AG04450 (cell line): Measurements from ENCODE around the gene PSMD3. TPM values are rescaled to one million over a fixed set of nuclear protein-coding genes. Genes with fewer than 3 reads are reported as not detected.

ENCODE experiments used
- CTCF ChIA-PET: fragments of 300-600, 350-600 bp; formaldehyde crosslinking; extraction: SDS; loops from one replicate; lab custom pipeline; 2022; ENCODE audit warnings: antibody characterized with exemption, inconsistent platforms; lab: Charles Lee
- POLR2A ChIA-PET: fragments of 350-600 bp; formaldehyde crosslinking; extraction: SDS; loops from one replicate; lab custom pipeline; 2021; ENCODE audit warnings: antibody characterized with exemption, inconsistent platforms; lab: Yijun Ruan, JAX
- DNase-seq: peaks from one replicate; pipeline ENCODE4 v3.0.0-alpha.2; 2011; ENCODE audit warnings: low read depth, low spot score
- H3K27ac ChIP-seq: one replicate; pipeline ENCODE4 v1.5.1; 2012; ENCODE audit warnings: low read depth, low read length, control low read depth
- H3K27me3 ChIP-seq: one replicate; pipeline ENCODE4 v1.6.0; 2012; ENCODE audit warnings: low read length; ENCODE audit not compliant: control insufficient read depth, insufficient read depth
- H3K4me3 ChIP-seq: 2 replicates; pipeline ENCODE4 v1.5.1; 2011; ENCODE audit warnings: mild to moderate bottlenecking, low read depth, low read length, control low read depth
- H3K9me3 ChIP-seq: 2 replicates; pipeline ENCODE4 v1.5.1; 2012; ENCODE audit warnings: low read length; ENCODE audit not compliant: control insufficient read depth, insufficient read depth
- CTCF ChIP-seq: IDR thresholded peaks from 2 replicates; pipeline ENCODE4 v1.5.1; 2011; ENCODE audit warnings: low read depth, low read length, control low read depth, inconsistent platforms
- polyA plus RNA-seq: library from polyadenylated mRNA; depleted of rRNA; stranded (reverse); fragments of >200 nt; gene quantifications from 2 replicates; pipeline ENCODE4 v1.2.3, GENCODE V29; 2011

Gene PSMD3
- polyA plus RNA-seq, 1 experiment: 62.6 TPM

GRCh38 chr17:39965017-39965699 is 15.4 kb upstream of the PSMD3 start:
- Histone ChIP-seq H3K4me3 (no peak overlapping the region), H3K27ac (no peak overlapping the region), H3K9me3 (no peaks in the 10 kb centered on the region; the same call in 1 of the 2 replicates), H3K27me3 (peaks cover 11% of the 10 kb centered on the region)
- TF ChIP-seq CTCF: no peak
- ChIA-PET POLR2A (no interaction called here), CTCF (interaction anchor here (0.7 to 2.5 kb wide), 3 partner anchors 15 to 484 kb away, joined by 3 to 12 read pairs (median 3); partner anchors contain the start of gene PSMD3)
- no peak for DNase-seq

- H3K9me3 ChIP-seq: no peaks in the 10 kb centered on the region; the same call in 1 of the 2 replicates
- ChIA-PET POLR2A (no interaction called here), CTCF (interaction anchor here (2.5 kb wide), 1 partner anchor 13 kb away, joined by 12 read pairs; the partner anchor contains the start of gene PSMD3)
- H3K27ac ChIP-seq: no peak overlapping the region
- no peak overlapping the region for H3K4me3 ChIP-seq
- H3K27me3 ChIP-seq: peaks cover 17% of the 10 kb centered on the region
- TF ChIP-seq CTCF: no peak
- DNase-seq: no peak
These were observed 13.8 kb upstream of the PSMD3 start for GRCh38 chr17:39966771-39967170.

GRCh38 chr17:39968761-39969160 is 11.8 kb upstream of the PSMD3 start:
- no peak overlapping the region for H3K4me3 ChIP-seq
- H3K27ac ChIP-seq: no peak overlapping the region
- ChIA-PET CTCF (interaction anchor here (0.8 to 1.8 kb wide), 3 partner anchors 11 to 12 kb away, joined by 3 to 4 read pairs (median 3); partner anchors contain the start of gene PSMD3), POLR2A (interaction anchor here (1.3 kb wide), 1 partner anchor 11 kb away, joined by 5 read pairs; no protein-coding TSS in a partner anchor)
- DNase-seq: no peak
- no peaks in the 10 kb centered on the region; the same call in 1 of the 2 replicates for H3K9me3 ChIP-seq
- H3K27me3 ChIP-seq: peaks cover 17% of the 10 kb centered on the region
- no peak for TF ChIP-seq CTCF

- no peak for TF ChIP-seq CTCF
- Histone ChIP-seq H3K4me3 (no peak overlapping the region), H3K27me3 (peaks cover 17% of the 10 kb centered on the region), H3K9me3 (no peaks in the 10 kb centered on the region; the same call in 1 of the 2 replicates), H3K27ac (no peak overlapping the region)
- POLR2A ChIA-PET: interaction anchor here (1.3 kb wide), 1 partner anchor 10 kb away, joined by 5 read pairs; no protein-coding TSS in a partner anchor
- no peak for DNase-seq
- CTCF ChIA-PET: interaction anchor here (1.0 to 1.8 kb wide), 2 partner anchors 10 to 12 kb away, joined by 3 to 4 read pairs; no protein-coding TSS in a partner anchor
These were observed 11.2 kb upstream of the PSMD3 start for GRCh38 chr17:39969375-39969774.

- TF ChIP-seq CTCF: no peak
- no peak overlapping the region for H3K27ac ChIP-seq
- H3K9me3 ChIP-seq: no peaks in the 10 kb centered on the region; the same call in 1 of the 2 replicates
- DNase-seq: no peak
- no peak overlapping the region for H3K4me3 ChIP-seq
- H3K27me3 ChIP-seq: peaks cover 17% of the 10 kb centered on the region
- POLR2A ChIA-PET: interaction anchor here (1.3 kb wide), 1 partner anchor 9 kb away, joined by 5 read pairs; no protein-coding TSS in a partner anchor
- CTCF ChIA-PET: interaction anchor here (1.7 to 2.9 kb wide), 2 partner anchors 10 to 11 kb away, joined by 5 to 11 read pairs; no protein-coding TSS in a partner anchor
These were observed 10.4 kb upstream of the PSMD3 start for GRCh38 chr17:39970157-39970692.
